ENCODE measurements around the gene CCDC97. TPM values are rescaled to one million over a fixed set of nuclear protein-coding genes. Genes with fewer than 3 reads are reported as not detected.
"Not testable (repeated sequence)": the region's sequence is repeated elsewhere in the genome, so short reads cannot be mapped to it uniquely, and the experiment has no call there.

Gene CCDC97
- polyA plus RNA-seq, 3 donors = 10.3 to 17.0 (median 15.3) TPM

DNA sequence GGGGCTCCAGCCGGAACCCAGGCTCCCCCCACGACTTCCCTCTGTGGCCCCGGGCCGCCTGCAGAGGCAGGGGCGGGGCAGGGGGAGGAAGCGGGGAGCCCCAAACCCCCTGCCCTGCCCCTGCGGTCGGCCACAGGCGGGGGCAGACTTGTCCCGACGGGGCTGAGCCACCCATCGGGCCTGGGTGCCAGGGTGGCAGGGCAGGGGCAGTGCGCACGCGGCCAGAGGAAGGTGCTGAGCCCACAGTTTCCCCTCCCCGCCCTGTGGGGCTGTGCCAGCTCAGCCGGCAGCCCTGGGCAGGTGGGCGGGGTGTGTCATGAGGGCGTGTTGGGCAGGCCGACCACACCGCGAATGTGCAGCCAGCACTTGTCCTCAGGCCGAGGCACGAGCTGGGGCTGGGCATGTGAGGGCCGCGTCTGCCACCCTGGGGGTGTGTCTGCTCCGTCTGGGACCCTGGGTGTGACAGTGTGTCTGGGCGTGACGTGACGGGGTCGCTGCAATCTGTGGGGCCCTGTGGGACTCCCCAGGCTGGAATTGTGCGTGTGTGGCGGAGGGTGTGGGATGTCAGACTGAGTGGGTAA lies 17.7 kb downstream of the CCDC97 start:
- WGBS, 3 donors = 16 to 18% (median 16%) methylated on average over 30 to 33 of the region's 33 CpGs
- H3K27ac ChIP-seq (ENCODE audit: low read depth, low read length) = no peak overlapping the region

DNA sequence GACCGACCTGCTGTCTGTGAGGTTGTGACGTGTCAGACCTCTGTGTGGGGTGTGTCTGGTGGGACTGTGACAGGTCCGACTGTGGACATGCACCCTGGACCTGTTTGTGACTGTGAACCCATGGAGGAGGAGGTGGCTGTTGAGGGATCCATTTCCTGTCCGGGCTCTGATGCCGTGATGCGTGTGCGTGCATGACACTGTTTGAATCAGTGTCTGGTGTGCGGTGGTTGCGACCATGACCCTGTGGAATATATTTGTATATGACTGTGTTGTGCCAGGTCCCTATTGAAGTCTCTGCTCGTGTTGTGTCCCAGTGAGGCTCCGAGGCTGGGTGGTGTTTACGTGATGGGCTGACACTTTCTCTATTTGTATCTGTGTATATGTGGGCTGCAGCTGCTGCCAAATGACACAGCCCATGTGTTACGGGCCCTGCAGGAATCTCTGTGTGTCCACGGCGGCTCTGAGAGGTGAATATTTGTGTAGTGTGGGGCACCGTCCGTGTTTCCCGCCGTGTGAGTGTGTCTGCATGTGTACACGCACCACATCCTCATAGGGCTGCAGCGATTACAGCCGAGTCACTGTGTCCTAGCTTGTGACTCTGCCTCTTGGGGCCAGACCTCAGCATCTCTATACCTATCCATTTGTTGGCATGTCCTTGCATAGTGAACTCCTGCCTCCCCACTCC lies 18.3 kb downstream of the CCDC97 start:
- no peak overlapping the region for H3K27ac ChIP-seq (ENCODE audit: low read depth, low read length)
- 38 to 72% (median 38%) methylated on average over 22 of the region's 22 CpGs for WGBS, 3 donors

- WGBS, 3 donors = 38 to 76% (median 39%) methylated on average over 1 of the region's 1 CpG
- H3K27ac ChIP-seq (ENCODE audit: low read depth, low read length) = no peak overlapping the region
Observed at GRCh38 chr19:41328842-41329225, 18.9 kb downstream of the CCDC97 start.

- 81 to 88% (median 87%) methylated on average over 3 to 4 of the region's 4 CpGs for WGBS, 3 donors
- H3K27ac ChIP-seq (ENCODE audit: low read depth, low read length) = no peak overlapping the region
Observed at GRCh38 chr19:41330481-41330880, 20.5 kb downstream of the CCDC97 start.

DNA sequence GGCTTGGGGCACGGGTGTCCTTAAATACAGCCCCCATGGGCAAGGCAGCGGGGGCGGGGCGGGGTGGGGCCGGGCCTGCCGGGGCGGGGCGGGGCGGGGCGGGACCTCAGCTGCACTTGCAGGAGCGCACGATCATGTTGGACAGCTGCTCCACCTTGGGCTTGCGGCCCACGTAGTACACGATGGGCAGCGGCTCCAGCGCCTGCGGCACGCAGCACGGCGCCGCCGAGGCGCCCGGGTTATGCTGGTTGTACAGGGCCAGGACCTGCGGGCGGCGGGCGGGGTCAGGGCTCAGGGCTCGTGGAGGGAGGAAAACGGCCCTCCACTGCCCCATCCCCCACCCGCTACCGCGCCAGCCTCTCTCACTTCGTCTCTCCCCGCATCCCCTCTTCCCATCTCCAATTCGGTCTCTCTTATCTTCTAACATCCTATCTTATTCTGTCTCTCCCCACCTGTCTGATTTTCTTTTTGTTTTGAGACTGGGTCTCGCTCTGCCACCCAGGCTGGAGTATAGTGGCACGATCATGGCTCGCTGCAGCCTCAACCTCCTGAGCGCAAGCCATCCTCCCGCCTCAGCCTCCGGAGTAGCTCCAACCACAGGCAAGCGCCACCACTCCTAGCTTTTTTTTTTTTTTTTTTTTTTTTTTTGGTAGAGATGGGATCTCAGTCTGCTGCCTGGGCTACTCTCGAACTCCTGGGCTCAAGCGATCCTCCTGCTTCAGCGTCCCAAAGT lies 21.1 kb downstream of the CCDC97 start:
- WGBS, 3 donors = 63 to 85% (median 82%) methylated on average over 16 to 47 of the region's 47 CpGs
- no peak overlapping the region for H3K27ac ChIP-seq (ENCODE audit: low read depth, low read length)

- peak overlapping the region; percentile 54 for H3K27ac ChIP-seq (ENCODE audit: low read depth, low read length)
- 89 to 94% (median 90%) methylated on average over 16 of the region's 16 CpGs for WGBS, 3 donors
Observed at GRCh38 chr19:41332000-41332399, 22.0 kb downstream of the CCDC97 start.

- whole genome bisulfite sequencing, 3 donors = 84 to 92% (median 90%) methylated on average over 5 of the region's 5 CpGs
- no peak overlapping the region for H3K27ac ChIP-seq (ENCODE audit: low read depth, low read length)
Observed at GRCh38 chr19:41332468-41332867, 22.5 kb downstream of the CCDC97 start.

- H3K27ac ChIP-seq (ENCODE audit: low read depth, low read length) = no peak overlapping the region
- WGBS, 3 donors = 41 to 83% (median 44%) methylated on average over 5 of the region's 5 CpGs
Observed at GRCh38 chr19:41334793-41335192, 24.8 kb downstream of the CCDC97 start.

DNA sequence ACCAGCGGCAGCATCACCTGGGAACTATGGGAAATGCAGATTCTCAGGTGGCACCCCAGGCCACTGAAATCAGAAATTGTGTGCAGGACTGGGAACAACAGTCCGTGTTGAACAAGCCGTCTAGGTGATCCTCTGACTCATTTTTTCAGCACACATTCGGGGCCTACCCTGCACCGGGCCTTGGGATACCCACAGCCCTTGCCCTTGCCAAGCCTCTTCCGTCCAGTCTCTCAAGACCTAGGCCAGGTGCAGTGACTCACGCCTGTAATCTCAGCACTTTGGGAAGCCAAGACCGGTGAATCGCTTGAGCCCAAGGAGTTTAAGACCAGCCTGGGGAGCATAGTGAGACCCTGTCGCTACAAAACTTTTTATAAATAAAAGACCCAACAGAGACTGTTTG lies 25.5 kb downstream of the CCDC97 start:
- no peak overlapping the region for H3K27ac ChIP-seq (ENCODE audit: low read depth, low read length)
- 91 to 95% (median 91%) methylated on average over 10 of the region's 10 CpGs for WGBS, 3 donors

DNA sequence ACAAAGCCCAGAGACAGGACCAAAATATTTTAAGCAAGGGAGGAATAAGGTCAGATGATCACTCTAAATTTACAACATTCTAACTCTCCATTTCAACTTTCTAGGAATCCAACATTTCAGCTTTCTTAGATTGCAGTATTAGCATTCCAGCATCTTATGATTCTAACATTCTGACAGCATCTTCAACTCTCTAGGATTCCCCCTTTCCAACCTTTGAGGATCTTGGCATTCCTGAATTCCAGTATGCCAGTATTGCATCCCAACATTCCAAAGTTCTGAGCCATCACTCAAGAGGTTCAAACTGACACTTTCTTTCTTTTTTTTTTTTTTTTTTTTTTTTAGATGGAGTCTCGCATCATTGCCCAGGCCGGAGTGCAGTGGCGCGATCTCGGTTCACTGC lies 30.0 kb downstream of the CCDC97 start:
- WGBS, 3 donors = 95 to 98% (median 96%) methylated on average over 5 of the region's 5 CpGs
- no peak overlapping the region for H3K27ac ChIP-seq (ENCODE audit: low read depth, low read length)

- H3K27ac ChIP-seq (ENCODE audit: low read depth, low read length) = no peak overlapping the region
- WGBS, 3 donors = 50 to 78% (median 75%) methylated on average over 18 to 20 of the region's 20 CpGs
Observed at GRCh38 chr19:41341669-41342490, 31.9 kb downstream of the CCDC97 start.

- WGBS, 3 donors = 94 to 98% (median 95%) methylated on average over 2 of the region's 2 CpGs
Observed at GRCh38 chr19:41344162-41344561, 34.2 kb downstream of the CCDC97 start.

GRCh38 chr19:41346916-41347315 lies 36.9 kb downstream of the CCDC97 start:
- 91 to 94% (median 91%) methylated on average over 9 of the region's 9 CpGs for WGBS, 3 donors
- not testable (repeated sequence) for H3K27ac ChIP-seq (ENCODE audit: low read depth, low read length)

More at GRCh38 chr19:41344162-41344561, 34.2 kb downstream of the CCDC97 start:
- H3K27ac ChIP-seq (ENCODE audit: low read depth, low read length) = no peak overlapping the region

DNA sequence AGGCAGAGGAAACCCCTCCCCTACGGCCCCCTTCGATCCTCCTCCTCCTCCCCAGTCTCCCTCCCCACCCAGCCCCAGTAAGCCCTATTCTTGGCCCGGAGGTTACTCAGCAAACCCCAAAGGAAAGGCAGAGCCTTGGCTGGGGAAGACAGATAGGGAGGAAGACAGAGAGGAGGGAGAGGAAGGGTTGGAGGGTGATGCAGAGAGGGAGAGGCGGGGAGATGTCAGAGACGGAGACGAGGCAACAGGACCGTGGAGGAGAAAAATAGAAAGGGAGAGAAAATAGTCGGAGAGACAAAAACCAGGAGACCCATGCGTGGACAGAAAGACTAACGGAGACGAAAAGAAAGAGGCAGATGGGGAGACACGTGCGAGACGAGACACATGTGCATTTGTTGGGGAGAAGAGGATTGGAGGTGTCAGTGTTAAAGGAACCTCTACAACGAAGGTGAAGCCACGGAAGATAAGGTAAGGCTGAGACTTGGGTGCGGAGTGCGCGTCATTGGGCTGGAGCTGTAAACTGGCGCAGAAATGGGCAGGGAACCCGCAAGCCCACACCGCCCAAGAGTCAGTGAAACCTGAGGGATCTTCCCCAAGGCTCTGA lies 40.9 kb downstream of the CCDC97 start:
- no peak overlapping the region for H3K27ac ChIP-seq (ENCODE audit: low read depth, low read length)
- WGBS, 3 donors = 1 to 17% (median 2%) methylated on average over 21 to 22 of the region's 22 CpGs

GRCh38 chr19:41351339-41352245 lies 41.6 kb downstream of the CCDC97 start:
- peak overlapping the region; percentile 7 for H3K27ac ChIP-seq (ENCODE audit: low read depth, low read length)
- WGBS, 3 donors = 1% methylated on average over 35 to 58 of the region's 58 CpGs

GRCh38 chr19:41352279-41352608 lies 42.3 kb downstream of the CCDC97 start:
- H3K27ac ChIP-seq (ENCODE audit: low read depth, low read length) = peak overlapping the region; percentile 7
- 0 to 2% (median 1%) methylated on average over 12 of the region's 12 CpGs for WGBS, 3 donors

GRCh38 chr19:41352609-41353465 lies 42.9 kb downstream of the CCDC97 start:
- 0 to 1% (median 1%) methylated on average over 65 to 71 of the region's 71 CpGs for WGBS, 3 donors
- H3K27ac ChIP-seq (ENCODE audit: low read depth, low read length) = no peak overlapping the region
